ENCODE measurements around the gene ACYP1. TPM values are rescaled to one million over a fixed set of nuclear protein-coding genes. Genes with fewer than 3 reads are reported as not detected.

ACYP1 gene
- total and polyA plus RNA-seq, 9 donors, result 5.5 to 27.7 (median 11.2) TPM

DNA sequence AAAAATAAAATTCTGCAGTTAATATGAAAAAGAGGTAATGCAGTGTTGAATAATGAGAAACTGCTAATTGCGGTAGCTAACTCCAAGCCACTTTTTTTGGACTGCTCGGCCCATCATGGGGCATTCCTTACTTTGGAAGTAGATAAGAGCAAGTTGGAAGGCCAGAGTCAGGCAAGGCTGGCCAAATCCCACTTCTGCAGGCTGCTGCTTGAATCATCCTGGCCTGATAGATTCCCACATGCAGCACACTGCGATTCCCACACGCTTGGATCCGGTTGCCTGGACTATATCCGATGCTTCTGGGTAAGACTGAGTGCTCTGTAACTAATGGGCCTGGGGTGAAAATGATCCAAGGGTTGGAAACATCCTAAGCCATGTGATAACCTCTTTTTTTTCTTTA is 50.5 kb downstream of the ACYP1 start:
- no peak for TF ChIP-seq POLR2A (IDR thresholded peaks at IDR 0.05)
- TF ChIP-seq, protein P1, sequence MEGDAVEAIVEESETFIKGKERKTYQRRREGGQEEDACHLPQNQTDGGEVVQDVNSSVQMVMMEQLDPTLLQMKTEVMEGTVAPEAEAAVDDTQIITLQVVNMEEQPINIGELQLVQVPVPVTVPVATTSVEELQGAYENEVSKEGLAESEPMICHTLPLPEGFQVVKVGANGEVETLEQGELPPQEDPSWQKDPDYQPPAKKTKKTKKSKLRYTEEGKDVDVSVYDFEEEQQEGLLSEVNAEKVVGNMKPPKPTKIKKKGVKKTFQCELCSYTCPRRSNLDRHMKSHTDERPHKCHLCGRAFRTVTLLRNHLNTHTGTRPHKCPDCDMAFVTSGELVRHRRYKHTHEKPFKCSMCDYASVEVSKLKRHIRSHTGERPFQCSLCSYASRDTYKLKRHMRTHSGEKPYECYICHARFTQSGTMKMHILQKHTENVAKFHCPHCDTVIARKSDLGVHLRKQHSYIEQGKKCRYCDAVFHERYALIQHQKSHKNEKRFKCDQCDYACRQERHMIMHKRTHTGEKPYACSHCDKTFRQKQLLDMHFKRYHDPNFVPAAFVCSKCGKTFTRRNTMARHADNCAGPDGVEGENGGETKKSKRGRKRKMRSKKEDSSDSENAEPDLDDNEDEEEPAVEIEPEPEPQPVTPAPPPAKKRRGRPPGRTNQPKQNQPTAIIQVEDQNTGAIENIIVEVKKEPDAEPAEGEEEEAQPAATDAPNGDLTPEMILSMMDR (IDR thresholded peaks at IDR 0.05), result no peak
- no peak for TF ChIP-seq EP300 (IDR thresholded peaks at IDR 0.05)
- H3K4me1 ChIP-seq (ENCODE audit: insufficient read depth), result peaks cover 5% of the 10 kb centered on the region
- DNase-seq, result peak in 2 of 5 donors; percentile 9 to 44
- intact Hi-C loops (cut with DNase I), result loop anchor here in 1 of 4 donors (10.0 kb wide), 1 partner anchor 58 kb away; the partner anchor contains the start of gene PGF
- no peak overlapping the region for H3K27ac ChIP-seq
- H3K4me3 ChIP-seq, result no peak overlapping the region
- no peaks in the 10 kb centered on the region for H3K9me3 ChIP-seq
- WGBS, 3 donors, result 37 to 51% (median 50%) methylated on average over 6 of the region's 6 CpGs
- H3K27me3 ChIP-seq, result no peaks in the 10 kb centered on the region
- H3K36me3 ChIP-seq, result no peaks in the 10 kb centered on the region

DNA sequence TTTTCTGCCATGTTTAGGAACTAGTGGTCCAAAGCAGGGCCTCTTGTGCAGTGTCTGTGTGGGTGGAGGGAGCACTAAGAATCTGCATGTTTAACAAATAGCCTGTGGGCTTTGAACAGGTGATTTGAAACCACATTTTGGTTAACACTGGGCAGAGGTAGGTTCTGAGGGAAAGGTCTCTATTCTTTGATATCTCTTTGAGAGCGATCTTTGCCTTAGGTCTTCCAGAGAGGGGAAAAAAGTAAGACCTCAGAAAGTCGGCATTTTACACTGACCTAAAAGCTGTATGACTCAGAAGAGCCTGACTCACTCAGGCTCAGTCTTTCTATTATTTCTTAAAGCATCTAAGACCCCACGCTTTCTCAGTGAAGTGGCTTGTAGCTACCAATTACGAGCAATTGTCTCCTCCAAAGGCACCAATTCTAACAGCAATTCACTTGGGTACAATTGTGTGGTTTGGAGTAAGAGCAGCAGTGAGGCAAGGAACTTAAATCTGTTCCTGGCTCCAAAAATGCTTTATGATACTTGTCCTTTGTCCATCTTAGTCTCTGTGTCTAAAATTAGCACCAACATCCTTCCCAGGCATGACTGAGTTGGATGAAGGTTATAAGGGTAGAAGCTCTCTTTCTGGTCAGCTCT is 52.3 kb downstream of the ACYP1 start:
- Histone ChIP-seq H3K27me3 (no peaks in the 10 kb centered on the region), H3K36me3 (no peaks in the 10 kb centered on the region), H3K27ac (no peak overlapping the region), H3K4me3 (no peak overlapping the region), H3K9me3 (no peaks in the 10 kb centered on the region), H3K4me1 (ENCODE audit: insufficient read depth) (peaks cover 5% of the 10 kb centered on the region)
- WGBS, 3 donors, result 50 to 60% (median 55%) methylated on average over 4 of the region's 4 CpGs
- TF ChIP-seq POLR2A (IDR thresholded peaks at IDR 0.05) (no peak), EP300 (IDR thresholded peaks at IDR 0.05) (no peak)
- TF ChIP-seq, protein P1 (IDR thresholded peaks at IDR 0.05), result no peak
- intact Hi-C loops (cut with DNase I), result loop anchor here in 1 of 4 donors (10.0 kb wide), 1 partner anchor 57 kb away; the partner anchor contains the start of gene PGF
- no peak for DNase-seq

DNA sequence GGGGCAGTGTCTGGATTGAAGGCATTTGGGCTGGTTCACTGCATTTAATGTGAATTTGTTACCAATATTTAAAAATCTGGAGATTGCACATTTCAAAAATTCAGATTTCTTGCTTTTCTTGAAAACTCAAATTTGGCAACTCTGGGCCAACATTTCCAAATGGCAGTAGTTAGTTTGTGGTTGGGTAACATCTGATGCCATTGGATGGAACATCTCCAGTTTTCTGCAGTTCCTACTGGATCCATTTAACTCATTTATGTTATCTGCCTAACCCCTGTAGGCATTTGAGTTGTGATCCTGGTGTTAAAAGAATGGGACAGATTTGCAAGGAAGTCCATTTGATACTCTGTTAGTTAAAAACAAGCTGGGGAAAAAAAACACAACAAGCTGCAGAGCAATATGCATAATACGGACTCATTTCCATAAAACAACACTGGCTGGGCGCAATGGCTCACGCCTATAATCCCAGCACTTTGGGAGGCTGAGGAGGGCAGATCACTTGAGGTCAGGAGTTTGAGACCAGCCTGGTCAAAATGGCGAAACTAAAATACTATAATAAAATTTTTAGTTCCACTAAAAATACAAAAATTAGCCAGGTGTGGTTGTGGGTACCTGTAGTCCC is 53.2 kb downstream of the ACYP1 start:
- Histone ChIP-seq H3K27ac (no peak overlapping the region), H3K4me1 (ENCODE audit: insufficient read depth) (peaks cover 5% of the 10 kb centered on the region), H3K36me3 (no peaks in the 10 kb centered on the region), H3K4me3 (no peak overlapping the region), H3K27me3 (no peaks in the 10 kb centered on the region), H3K9me3 (no peaks in the 10 kb centered on the region)
- 93 to 95% (median 95%) methylated on average over 4 of the region's 4 CpGs for WGBS, 3 donors
- TF ChIP-seq EP300 (IDR thresholded peaks at IDR 0.05), result no peak
- TF ChIP-seq, protein P1 (IDR thresholded peaks at IDR 0.05), result no peak
- no peak for TF ChIP-seq POLR2A (IDR thresholded peaks at IDR 0.05)
- no peak for DNase-seq
- intact Hi-C loops (cut with DNase I), result loop anchor here in 1 of 4 donors (10.0 kb wide), 1 partner anchor 56 kb away; the partner anchor contains the start of gene PGF

DNA sequence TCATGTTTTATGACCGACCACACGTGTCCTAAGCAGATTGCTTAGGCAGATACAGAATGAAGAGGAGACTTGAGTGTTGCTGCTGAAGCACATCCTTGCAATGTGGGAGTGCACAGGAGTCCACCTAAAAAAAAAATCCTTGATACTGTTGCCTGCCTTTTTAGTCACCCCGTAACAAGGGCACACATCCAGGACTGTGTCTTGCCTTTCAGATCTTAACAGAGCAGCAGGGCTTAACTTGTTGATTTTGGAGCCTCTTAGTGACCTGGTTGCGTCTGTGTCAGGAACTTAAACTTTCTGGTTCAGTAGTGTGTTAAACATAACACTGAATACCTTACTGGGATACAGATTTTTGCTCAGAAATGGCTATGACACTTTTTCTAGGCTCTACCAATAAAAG is 54.6 kb downstream of the ACYP1 start:
- Histone ChIP-seq H3K36me3 (no peaks in the 10 kb centered on the region), H3K4me1 (ENCODE audit: insufficient read depth) (peaks cover 5% of the 10 kb centered on the region), H3K27ac (no peak overlapping the region), H3K9me3 (no peaks in the 10 kb centered on the region), H3K4me3 (no peak overlapping the region), H3K27me3 (no peaks in the 10 kb centered on the region)
- intact Hi-C loops (cut with DNase I), result no loop called here
- TF ChIP-seq EP300 (IDR thresholded peaks at IDR 0.05), result no peak
- TF ChIP-seq, protein P1 (IDR thresholded peaks at IDR 0.05), result no peak
- no peak for TF ChIP-seq POLR2A (IDR thresholded peaks at IDR 0.05)
- 76 to 79% (median 78%) methylated on average over 4 of the region's 4 CpGs for WGBS, 3 donors
- DNase-seq, result no peak
